Right atrium auricular region (tissue), 2 donors: Measurements from ENCODE around the gene SMTNL1. TPM values are rescaled to one million over a fixed set of nuclear protein-coding genes. Genes with fewer than 3 reads are reported as not detected.

ENCODE experiments used
- DNase-seq: peaks from one replicate; pipeline ENCODE4 v3.0.0-alpha.2; 2019; ENCODE audit warnings: low spot score
- H3K27ac ChIP-seq, 2 donors: fragments of 200-600 bp; sonication (generic); 1 replicate in 1 of 2; 2 replicates in 1 of 2; pipeline ENCODE4 v1.5.1; 2016 to 2019
- H3K27me3 ChIP-seq, 2 donors: fragments of 200-600 bp; sonication (generic); one replicate each; pipeline versions ENCODE4 v1.5.1 to v1.6.0; 2017 to 2019
- H3K36me3 ChIP-seq: fragments of 200-600 bp; sonication (generic); one replicate; pipeline ENCODE4 v1.5.1; 2016
- H3K4me1 ChIP-seq, 2 donors: fragments of 200-600 bp; sonication (generic); one replicate each; pipeline versions ENCODE4 v1.5.1 to v1.6.0; 2017 to 2019
- H3K4me3 ChIP-seq, 2 donors: fragments of 200-600 bp; sonication (generic); 1 replicate in 1 of 2; 2 replicates in 1 of 2; pipeline ENCODE4 v1.5.1; 2017 to 2019; ENCODE audit warnings: mild to moderate bottlenecking in 1 of 2, moderate library complexity in 1 of 2
- H3K9me3 ChIP-seq, 2 donors: fragments of 200-600 bp; sonication (generic); one replicate each; pipeline ENCODE4 v1.5.1; 2019
- total RNA-seq, 2 donors: library from RNA; depleted of rRNA; stranded (reverse); fragments of >200 nt; gene quantifications; one replicate each; pipeline ENCODE4 v1.1.0, GENCODE V29; 2016
- TF ChIP-seq, protein P1 (sequence below), 2 donors: fragments of 200-600 bp; sonication (generic); IDR thresholded peaks; one replicate each; pipeline ENCODE4 v1.5.1; 2019; ENCODE audit warnings: antibody characterized with exemption in 2 of 2

The SMTNL1 gene
- total RNA-seq, 2 donors from 2014 or later: not detected

DNA sequence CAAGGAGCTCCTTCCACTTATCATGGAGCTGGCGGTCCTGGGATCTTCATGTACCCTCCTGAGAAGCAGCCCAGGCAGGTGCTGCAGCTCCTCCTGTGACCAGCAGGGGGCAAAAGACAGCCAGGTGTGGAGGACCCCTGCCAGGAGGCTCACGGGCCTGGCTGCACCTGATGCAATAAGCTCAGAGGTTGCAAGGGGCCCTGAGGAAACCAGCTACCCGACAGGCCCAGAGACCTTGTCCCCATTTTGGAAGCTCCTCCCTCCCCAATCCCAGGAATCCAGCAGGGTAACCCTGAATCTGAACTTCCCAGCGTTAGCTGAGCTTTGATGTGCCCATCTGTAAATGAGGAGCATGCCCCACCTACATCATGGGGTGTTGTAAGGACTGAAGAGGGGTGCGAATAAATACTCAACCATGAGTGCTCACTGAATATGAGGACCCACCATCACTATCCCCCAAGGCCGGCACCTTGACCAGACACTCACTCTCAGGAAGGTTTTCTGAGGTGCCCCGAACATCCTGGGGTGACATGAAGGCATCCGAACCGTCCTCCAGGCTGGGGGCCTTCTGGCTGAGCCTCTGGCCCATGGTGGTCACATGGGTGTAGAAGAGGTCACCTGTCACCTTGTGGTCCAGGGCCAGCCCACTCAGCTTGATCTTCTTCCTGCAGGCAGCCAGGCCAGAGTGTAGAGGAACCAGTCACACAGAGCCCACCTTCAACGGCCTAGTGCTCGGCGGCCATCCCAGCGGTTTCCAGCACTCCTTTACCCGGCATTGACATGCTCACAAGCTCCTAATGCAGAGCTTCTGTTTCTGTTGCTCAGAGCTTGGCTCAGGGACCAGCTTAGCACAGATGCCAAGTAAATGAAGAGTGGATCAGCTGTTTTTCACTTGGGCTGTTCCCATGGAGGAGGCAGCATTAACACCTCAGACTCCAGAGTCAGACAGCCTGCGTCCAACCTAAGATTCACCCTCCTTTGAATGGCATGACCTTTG is 43.6 kb upstream of the SMTNL1 start:
- H3K9me3 ChIP-seq: no peaks in the 10 kb centered on the region
- no peak for DNase-seq
- peaks cover 29% of the 10 kb centered on the region for H3K36me3 ChIP-seq
- no peaks in the 10 kb centered on the region for H3K27me3 ChIP-seq
- H3K4me1 ChIP-seq: peaks cover 0 to 15% of the 10 kb centered on the region in 2 donors
- TF ChIP-seq, protein P1, sequence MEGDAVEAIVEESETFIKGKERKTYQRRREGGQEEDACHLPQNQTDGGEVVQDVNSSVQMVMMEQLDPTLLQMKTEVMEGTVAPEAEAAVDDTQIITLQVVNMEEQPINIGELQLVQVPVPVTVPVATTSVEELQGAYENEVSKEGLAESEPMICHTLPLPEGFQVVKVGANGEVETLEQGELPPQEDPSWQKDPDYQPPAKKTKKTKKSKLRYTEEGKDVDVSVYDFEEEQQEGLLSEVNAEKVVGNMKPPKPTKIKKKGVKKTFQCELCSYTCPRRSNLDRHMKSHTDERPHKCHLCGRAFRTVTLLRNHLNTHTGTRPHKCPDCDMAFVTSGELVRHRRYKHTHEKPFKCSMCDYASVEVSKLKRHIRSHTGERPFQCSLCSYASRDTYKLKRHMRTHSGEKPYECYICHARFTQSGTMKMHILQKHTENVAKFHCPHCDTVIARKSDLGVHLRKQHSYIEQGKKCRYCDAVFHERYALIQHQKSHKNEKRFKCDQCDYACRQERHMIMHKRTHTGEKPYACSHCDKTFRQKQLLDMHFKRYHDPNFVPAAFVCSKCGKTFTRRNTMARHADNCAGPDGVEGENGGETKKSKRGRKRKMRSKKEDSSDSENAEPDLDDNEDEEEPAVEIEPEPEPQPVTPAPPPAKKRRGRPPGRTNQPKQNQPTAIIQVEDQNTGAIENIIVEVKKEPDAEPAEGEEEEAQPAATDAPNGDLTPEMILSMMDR (IDR thresholded peaks at IDR 0.05): peak; percentile 94 to 97
- peak overlapping the region in 1 of 2 donors; percentile 44 for H3K27ac ChIP-seq
- H3K4me3 ChIP-seq: no peak overlapping the region

DNA sequence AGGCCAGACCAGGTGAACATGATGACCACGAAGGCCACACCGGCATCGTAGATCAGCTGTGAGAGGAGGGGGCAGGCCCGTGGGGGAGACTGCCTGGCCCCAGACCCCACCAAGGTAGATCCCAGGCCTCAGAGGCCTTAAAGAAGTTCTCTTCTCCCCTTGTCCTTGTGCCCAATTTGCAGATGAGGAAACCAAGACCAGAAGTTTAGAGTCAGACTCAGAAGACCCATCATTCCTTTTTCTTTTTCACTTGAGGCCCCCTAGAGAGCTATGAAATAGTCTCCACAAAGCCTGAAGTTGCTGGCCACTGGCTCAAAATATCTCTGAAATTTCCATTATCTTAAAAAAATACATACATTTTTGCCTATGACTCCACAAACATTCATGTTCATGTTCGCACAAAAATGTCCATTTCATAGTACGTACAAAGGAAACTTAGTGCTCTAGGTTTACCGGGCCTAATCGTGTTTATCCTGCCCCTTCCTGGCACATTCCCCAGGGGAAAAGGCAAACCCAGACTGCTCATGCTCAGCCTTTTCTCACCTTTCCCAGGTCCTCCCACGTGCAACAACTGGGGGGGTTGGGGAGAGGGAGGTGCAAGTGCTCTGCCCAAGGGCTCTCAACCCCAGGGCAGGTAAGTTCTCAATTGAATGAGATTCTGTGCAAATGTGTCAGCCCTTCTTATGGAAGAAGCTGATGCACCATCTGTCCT is 41.1 kb upstream of the SMTNL1 start:
- TF ChIP-seq, protein P1 (IDR thresholded peaks at IDR 0.05): no peak
- no peak overlapping the region for H3K4me3 ChIP-seq
- no peaks in the 10 kb centered on the region for H3K27me3 ChIP-seq
- H3K27ac ChIP-seq: no peak overlapping the region
- no peak for DNase-seq
- peaks cover 0 to 37% of the 10 kb centered on the region in 2 donors for H3K4me1 ChIP-seq
- H3K36me3 ChIP-seq: peaks cover 11% of the 10 kb centered on the region
- H3K9me3 ChIP-seq: no peaks in the 10 kb centered on the region

DNA sequence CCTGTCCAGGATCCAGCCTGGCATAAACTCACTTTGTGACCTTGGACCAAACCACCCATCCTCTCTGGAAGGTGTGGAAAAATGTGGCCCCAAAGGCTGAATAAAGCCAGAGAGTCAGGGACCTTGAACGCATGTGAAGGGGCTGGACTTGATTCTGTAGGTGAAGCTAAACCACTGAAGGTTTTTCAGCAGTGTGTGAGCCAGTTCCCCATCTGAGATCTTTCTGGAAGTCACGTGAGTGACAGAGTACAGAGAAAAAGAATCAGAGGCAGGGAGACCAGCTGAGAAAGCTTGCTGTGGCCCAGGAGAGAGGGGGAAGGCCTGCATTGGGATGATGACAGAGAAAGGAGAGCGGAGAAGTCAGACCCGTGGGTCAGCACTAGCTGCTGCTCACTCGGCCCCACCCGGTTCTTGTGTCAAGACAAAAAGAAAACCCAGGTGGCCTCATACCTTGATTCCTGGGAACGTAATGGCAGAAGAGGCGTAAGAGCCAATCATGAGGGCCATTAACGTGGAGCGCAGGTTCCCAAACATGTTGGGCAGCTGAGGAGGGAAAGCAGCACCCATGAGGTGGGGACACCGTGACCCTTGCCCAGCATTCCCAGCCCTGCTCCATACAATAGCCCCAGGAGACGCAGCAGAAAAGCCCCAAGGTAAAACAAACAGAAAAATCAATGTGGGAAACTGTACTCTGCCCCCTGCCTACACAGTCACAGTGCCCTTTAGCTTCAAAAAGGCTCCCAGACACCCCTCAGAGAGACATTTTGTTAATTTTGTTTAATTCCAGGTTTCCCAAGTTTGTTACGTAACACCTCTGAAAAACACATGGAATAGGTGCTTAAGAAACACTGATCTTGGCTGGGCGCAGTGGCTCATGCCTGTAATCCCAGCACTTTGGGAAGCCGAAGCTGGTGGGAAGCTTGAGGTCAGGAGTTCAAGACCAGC is 39.8 kb upstream of the SMTNL1 start:
- no peak overlapping the region for H3K27ac ChIP-seq
- no peaks in the 10 kb centered on the region for H3K27me3 ChIP-seq
- H3K4me1 ChIP-seq: peaks cover 0 to 49% of the 10 kb centered on the region in 2 donors
- TF ChIP-seq, protein P1 (IDR thresholded peaks at IDR 0.05): no peak
- no peaks in the 10 kb centered on the region for H3K9me3 ChIP-seq
- DNase-seq: no peak
- peaks cover 7% of the 10 kb centered on the region for H3K36me3 ChIP-seq
- no peak overlapping the region for H3K4me3 ChIP-seq

DNA sequence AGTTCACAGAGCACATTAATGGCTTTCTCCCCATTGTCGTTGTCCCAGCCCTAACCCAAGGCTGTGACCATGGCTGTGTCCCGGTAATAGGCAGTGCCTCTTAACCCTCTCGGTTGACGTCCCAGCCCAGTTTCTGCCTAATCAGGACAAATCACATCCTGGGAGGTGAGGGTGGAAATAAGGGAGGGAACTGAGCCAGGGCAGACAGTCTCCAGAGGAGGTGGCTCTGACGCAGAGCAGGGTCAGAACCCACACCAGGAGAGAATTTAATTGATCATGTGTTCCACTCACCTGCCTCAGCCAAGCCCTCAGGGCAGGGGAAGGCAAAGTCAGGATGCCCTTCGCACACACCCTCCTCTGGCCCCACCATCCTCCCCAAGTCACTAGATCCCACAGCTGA is 38.9 kb upstream of the SMTNL1 start:
- Histone ChIP-seq H3K27me3 (no peaks in the 10 kb centered on the region), H3K36me3 (peaks cover 7% of the 10 kb centered on the region), H3K4me3 (no peak overlapping the region), H3K4me1 (peaks cover 0 to 49% of the 10 kb centered on the region in 2 donors), H3K27ac (peak overlapping the region; percentile 83 to 93), H3K9me3 (no peaks in the 10 kb centered on the region)
- TF ChIP-seq, protein P1 (IDR thresholded peaks at IDR 0.05): no peak
- no peak for DNase-seq

DNA sequence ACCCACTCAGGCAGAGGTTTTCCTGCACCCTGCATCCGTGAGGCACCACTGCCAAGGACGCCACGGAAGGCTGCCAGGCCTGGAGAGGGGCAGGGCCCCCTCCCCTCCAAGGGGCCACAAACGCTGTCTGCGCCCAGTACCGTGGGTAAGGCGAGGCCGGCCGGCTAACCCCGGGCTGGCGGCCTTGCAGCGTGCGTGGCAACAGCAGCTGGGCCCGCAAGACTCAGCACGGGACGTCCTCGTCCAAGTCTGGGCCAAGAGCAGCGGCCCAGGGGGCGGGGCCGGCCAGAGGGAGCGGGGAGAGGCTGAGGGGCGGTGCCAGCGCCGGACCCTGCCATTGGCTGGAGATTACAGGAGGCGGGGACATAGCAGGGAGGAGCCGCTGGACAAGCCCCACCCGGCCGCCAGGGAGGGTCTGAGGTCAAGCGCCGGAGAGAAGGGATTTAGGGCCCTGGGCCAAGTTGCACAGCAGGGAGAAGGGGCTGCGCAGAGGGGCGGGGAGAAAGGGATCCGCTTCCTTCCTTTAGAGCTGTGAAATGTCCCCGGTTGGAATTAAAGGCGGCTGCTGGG is 37.9 kb upstream of the SMTNL1 start:
- peak overlapping the region; percentile 83 to 93 for H3K27ac ChIP-seq
- peak; percentile 97 for DNase-seq
- peaks cover 0 to 39% of the 10 kb centered on the region in 2 donors for H3K4me1 ChIP-seq
- no peaks in the 10 kb centered on the region for H3K9me3 ChIP-seq
- TF ChIP-seq, protein P1 (IDR thresholded peaks at IDR 0.05): no peak
- H3K27me3 ChIP-seq: no peaks in the 10 kb centered on the region
- peak overlapping the region; percentile 13 to 39 for H3K4me3 ChIP-seq
- peaks cover 7% of the 10 kb centered on the region for H3K36me3 ChIP-seq
